Measurements from ENCODE around the gene LRRC71.

LRRC71 gene

GRCh38 chr1:156936721-156937220 is 16.3 kb downstream of the LRRC71 start:
- in situ Hi-C loops (cut with HindIII; ENCODE audit: low sequenced_read_pairs) = no loop called here
- H3K4me3 ChIP-seq (ENCODE audit: low read depth, low read length) = no peak overlapping the region
- DNase-seq (ENCODE audit: low read depth, low spot score) = no peak
- no peak for TF ChIP-seq CTCF (IDR thresholded peaks at IDR 0.05; ENCODE audit: low read depth, low read length)

GRCh38 chr1:156937883-156938282 is 17.5 kb downstream of the LRRC71 start:
- in situ Hi-C loops (cut with HindIII; ENCODE audit: low sequenced_read_pairs) = no loop called here
- H3K4me3 ChIP-seq (ENCODE audit: low read depth, low read length) = no peak overlapping the region
- DNase-seq (ENCODE audit: low read depth, low spot score) = no peak
- TF ChIP-seq CTCF (IDR thresholded peaks at IDR 0.05; ENCODE audit: low read depth, low read length) = no peak

- no peak for TF ChIP-seq CTCF (IDR thresholded peaks at IDR 0.05; ENCODE audit: low read depth, low read length)
- in situ Hi-C loops (cut with HindIII; ENCODE audit: low sequenced_read_pairs) = no loop called here
- DNase-seq (ENCODE audit: low read depth, low spot score) = no peak
- no peak overlapping the region for H3K4me3 ChIP-seq (ENCODE audit: low read depth, low read length)
These were observed 18.4 kb downstream of the LRRC71 start for GRCh38 chr1:156938813-156939212.

GRCh38 chr1:156939786-156940334 is 19.4 kb downstream of the LRRC71 start:
- H3K4me3 ChIP-seq (ENCODE audit: low read depth, low read length) = no peak overlapping the region
- TF ChIP-seq CTCF (IDR thresholded peaks at IDR 0.05; ENCODE audit: low read depth, low read length) = no peak
- DNase-seq (ENCODE audit: low read depth, low spot score) = no peak
- in situ Hi-C loops (cut with HindIII; ENCODE audit: low sequenced_read_pairs) = no loop called here

- DNase-seq (ENCODE audit: low read depth, low spot score) = no peak
- no peak for TF ChIP-seq CTCF (IDR thresholded peaks at IDR 0.05; ENCODE audit: low read depth, low read length)
- no peak overlapping the region for H3K4me3 ChIP-seq (ENCODE audit: low read depth, low read length)
- in situ Hi-C loops (cut with HindIII; ENCODE audit: low sequenced_read_pairs) = no loop called here
These were observed 21.2 kb downstream of the LRRC71 start for GRCh38 chr1:156941675-156942074.

- no peak overlapping the region for H3K4me3 ChIP-seq (ENCODE audit: low read depth, low read length)
- no peak for TF ChIP-seq CTCF (IDR thresholded peaks at IDR 0.05; ENCODE audit: low read depth, low read length)
- DNase-seq (ENCODE audit: low read depth, low spot score) = no peak
- in situ Hi-C loops (cut with HindIII; ENCODE audit: low sequenced_read_pairs) = no loop called here
These were observed 21.7 kb downstream of the LRRC71 start for GRCh38 chr1:156942176-156942575.
